HG02642 (cell line): Measurements from ENCODE around the gene ADNP2.
A peak's percentile ranks its signal among the peaks of the same experiment; 100 is the strongest.

Source experiments
- ATAC-seq: cut with Tn5 transposase; IDR thresholded peaks from one replicate; pipeline ENCODE4 v1.9.1; 2021; ENCODE audit warnings: mild to moderate bottlenecking; ENCODE audit not compliant: unreplicated experiment, poor library complexity

ADNP2 gene

GRCh38 chr18:80105369-80106167 lies 3.5 kb upstream of the ADNP2 start:
- peak; percentile 43 for ATAC-seq

- no peak for ATAC-seq
These were observed 2.5 kb upstream of the ADNP2 start for GRCh38 chr18:80106482-80107051.

GRCh38 chr18:80107426-80107825 lies 1.6 kb upstream of the ADNP2 start:
- no peak for ATAC-seq

DNA sequence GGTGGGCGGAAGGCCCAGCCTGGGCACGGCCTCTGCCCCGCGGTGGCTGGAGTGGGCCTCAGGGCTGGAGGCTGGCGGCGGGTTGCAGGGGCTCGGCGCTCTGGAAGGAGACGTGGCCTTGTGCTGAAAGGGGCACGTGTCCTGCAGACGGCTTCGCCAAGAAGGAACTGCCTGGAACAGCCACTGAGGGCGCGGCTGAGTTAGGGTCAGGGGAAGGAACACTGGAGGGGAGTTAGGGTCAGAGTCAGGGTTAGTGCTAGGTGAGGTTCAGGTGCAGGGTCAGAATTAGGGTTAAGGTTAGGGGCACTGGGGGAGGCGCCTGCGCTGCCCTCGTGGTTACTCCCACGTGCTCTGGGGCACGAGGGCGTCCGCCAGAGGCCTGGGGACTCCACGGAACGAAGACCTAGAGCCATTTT lies 933 bp upstream of the ADNP2 start:
- no peak for ATAC-seq

- ATAC-seq, result peak; percentile 30
These were observed 615 bp downstream of the ADNP2 start for GRCh38 chr18:80109676-80110078.

- no peak for ATAC-seq
These were observed 3.7 kb downstream of the ADNP2 start for GRCh38 chr18:80112624-80113248.

DNA sequence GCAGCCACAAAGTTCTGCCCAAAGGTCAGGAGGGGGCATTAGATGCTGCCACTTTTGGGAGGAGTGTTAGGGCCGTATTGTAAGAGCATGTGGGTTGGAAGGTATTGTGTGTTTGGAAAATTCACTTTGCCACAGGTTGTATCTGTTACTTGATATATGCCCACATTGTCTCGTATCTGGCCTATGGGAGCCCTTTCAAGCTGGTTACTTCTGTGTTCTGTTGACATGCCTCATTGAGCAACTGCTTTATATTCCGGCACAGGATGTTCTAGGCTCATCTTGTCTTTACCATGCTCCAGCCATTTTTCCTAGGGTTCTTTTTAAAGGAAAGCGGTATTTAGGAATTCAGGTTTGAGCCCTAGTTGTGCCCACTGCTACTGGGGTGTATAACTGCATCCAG lies 6.0 kb downstream of the ADNP2 start:
- ATAC-seq, result no peak

GRCh38 chr18:80119111-80119510 lies 10.0 kb downstream of the ADNP2 start:
- no peak for ATAC-seq

DNA sequence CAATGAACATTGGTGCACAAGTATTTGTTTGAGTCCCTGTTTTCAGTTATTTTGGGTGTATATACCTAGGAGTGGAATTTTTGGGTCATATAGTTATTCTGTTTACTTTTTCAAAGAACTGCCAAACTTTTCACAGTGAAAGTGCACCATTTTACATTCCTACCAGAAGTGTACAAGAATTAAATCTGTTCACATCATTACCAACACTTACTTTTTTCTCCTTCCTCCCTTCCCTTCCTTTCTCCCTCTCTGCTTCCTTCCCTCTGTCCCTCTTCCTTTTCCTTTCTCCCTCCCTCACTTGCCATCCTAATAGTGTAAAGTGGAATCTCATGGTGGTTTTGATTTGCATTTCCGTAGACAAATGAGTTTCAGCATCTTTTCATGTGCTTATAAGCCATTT lies 11.9 kb downstream of the ADNP2 start:
- no peak for ATAC-seq

GRCh38 chr18:80124131-80124530 lies 15.1 kb downstream of the ADNP2 start:
- ATAC-seq, result no peak

GRCh38 chr18:80126797-80127196 lies 17.7 kb downstream of the ADNP2 start:
- ATAC-seq, result no peak

DNA sequence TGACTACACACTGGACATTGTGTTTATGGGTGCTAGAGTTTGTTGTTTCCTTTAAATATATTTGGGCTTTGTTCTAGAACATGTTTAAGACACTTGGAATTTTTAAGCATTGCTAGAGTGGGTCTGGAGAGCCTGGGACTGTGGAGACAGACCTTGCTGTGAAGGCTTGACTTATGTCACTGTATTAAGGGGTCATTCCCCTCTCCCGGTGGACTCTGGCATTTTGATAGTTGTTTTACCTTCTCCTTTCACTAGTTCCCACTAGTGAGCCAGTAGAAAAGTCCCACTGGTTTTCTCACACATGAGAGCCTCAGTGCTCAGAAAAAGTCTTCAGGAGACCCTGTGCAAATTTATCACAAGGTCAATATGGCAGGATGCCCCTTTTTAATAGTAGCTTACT lies 18.6 kb downstream of the ADNP2 start:
- ATAC-seq, result no peak

DNA sequence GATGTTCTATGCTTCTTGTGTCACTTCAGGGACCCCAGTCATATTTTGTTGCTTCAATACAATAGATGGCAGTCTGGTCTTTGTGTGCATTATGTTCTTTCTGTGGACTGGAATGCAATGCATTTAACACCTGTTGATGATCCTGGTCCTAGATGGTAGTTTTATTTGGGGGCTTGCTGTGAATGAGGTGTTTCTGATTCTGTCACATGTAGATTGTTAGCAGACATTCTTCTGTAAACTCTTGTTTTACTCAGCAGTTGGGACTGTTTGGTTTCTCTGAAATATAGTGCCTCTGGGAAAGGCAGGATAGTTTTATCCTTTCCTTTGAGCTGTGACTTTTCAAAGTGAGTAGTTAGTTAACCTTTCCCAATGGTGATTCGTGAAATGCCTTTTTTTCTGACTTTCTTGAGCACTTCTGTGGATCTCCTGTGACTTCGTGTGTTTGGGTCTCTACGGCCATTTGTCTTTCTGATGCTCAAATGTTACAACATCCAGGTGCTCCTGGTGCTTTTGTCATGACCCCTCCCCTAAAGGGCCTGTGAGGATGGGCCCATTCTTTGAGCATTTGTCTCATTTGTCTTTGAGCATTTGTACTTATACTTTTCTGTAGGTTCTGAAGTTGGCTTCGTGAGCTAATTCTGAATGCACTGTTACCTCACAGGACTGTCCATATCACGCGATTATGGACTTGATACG lies 20.8 kb downstream of the ADNP2 start:
- ATAC-seq, result no peak

GRCh38 chr18:80130555-80130954 lies 21.5 kb downstream of the ADNP2 start:
- ATAC-seq, result no peak

- no peak for ATAC-seq
These were observed 23.2 kb downstream of the ADNP2 start for GRCh38 chr18:80132180-80132812.

DNA sequence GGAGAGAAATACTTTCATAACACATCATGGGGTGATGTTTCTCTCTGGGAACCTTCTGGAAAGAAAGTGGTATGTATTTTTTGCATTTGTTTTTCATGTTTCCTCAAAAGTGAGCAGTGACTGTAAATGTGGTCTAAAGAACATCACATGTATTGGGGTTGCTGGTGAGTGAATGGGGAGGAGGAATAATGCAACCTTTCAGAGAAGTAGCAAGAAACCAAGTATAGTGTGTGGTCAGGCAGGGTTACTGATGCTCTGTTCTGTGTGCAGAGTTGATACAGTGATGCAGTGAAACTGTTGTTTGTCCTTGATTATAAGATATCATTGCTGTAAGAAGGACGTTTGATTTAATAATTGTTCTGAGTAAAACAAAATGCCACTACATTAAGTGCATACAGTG lies 24.1 kb downstream of the ADNP2 start:
- ATAC-seq, result no peak

DNA sequence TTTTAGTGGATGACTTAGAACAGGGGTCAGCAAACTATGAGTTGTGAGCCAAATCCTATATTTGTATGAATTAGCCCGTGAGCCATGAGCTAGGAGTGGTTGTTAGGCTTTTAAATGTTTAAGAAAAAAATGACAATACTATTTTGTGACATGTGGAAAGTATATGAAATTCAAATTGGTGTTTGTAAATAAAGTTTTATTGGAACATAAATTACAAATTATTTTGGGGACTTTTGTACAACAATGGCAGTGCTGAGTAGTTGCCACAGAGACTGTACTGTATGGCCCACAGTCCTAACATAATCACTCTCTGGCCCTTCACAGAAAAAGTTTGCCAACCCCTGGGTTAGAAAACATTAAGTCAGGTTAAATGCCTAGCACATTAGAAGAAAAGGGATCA lies 26.1 kb downstream of the ADNP2 start:
- ATAC-seq, result no peak

DNA sequence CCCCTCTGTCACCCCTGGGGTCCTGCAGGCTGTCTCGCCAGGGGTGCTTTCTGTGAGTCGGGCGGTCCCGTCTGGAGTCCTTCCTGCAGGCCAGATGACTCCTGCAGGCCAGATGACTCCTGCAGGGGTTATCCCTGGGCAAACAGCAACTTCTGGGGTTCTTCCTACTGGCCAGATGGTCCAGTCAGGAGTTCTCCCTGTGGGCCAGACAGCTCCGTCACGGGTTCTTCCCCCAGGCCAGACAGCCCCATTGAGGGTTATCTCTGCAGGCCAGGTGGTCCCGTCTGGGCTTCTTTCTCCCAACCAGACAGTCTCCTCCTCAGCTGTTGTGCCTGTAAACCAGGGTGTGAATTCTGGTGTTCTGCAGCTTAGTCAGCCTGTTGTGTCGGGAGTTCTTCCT lies 27.6 kb downstream of the ADNP2 start:
- no peak for ATAC-seq

GRCh38 chr18:80137137-80137536 lies 28.1 kb downstream of the ADNP2 start:
- no peak for ATAC-seq

GRCh38 chr18:80137976-80138375 lies 28.9 kb downstream of the ADNP2 start:
- no peak for ATAC-seq
